Peyer's patch (tissue), 4 donors: ENCODE data around the gene RFLNA. TPM values are rescaled to one million over a fixed set of nuclear protein-coding genes. Genes with fewer than 3 reads are reported as not detected.

Source experiments
- DNase-seq, 3 donors: peaks; one replicate each; pipeline ENCODE4 v3.0.0-alpha.2; 2017 to 2019
- H3K27ac ChIP-seq, 4 donors: fragments of 200-600 bp; sonication (generic); one replicate each; pipeline ENCODE4 v1.5.1; 2016 to 2019
- H3K27me3 ChIP-seq, 2 donors: fragments of 200-600 bp; sonication (generic); one replicate each; pipeline ENCODE4 v1.5.1; 2019
- H3K36me3 ChIP-seq, 3 donors: fragments of 200-600 bp; sonication (generic); one replicate each; pipeline ENCODE4 v1.5.1; 2016 to 2019
- H3K4me1 ChIP-seq, 4 donors: fragments of 200-600 bp; sonication (generic); one replicate each; pipeline ENCODE4 v1.5.1; 2016 to 2019
- H3K4me3 ChIP-seq, 4 donors: fragments of 200-600 bp; sonication (generic); 1 replicate in 3 of 4; 2 replicates in 1 of 4; pipeline ENCODE4 v1.5.1; 2016 to 2019; ENCODE audit warnings: mild to moderate bottlenecking in 1 of 4
- H3K9me3 ChIP-seq, 4 donors: fragments of 200-600 bp; sonication (generic); one replicate each; pipeline ENCODE4 v1.5.1; 2016 to 2019; ENCODE audit warnings: mild to moderate bottlenecking in 1 of 4
- CTCF ChIP-seq, 6 experiments: fragments of 450-650 bp in 4 of 6; fragments of 200-600 bp in 2 of 6; sonication (generic) in 1 of 6; IDR thresholded peaks; one replicate each; pipeline ENCODE4 v1.5.1; 2017 to 2019; ENCODE audit warnings: antibody characterized with exemption in 6 of 6, mild to moderate bottlenecking in 3 of 6, moderate library complexity in 1 of 6
- POLR2A ChIP-seq, 2 donors: fragments of 450-650 bp; IDR thresholded peaks; one replicate each; pipeline ENCODE4 v1.5.1; 2017; ENCODE audit warnings: antibody characterized with exemption in 2 of 2, mild to moderate bottlenecking in 2 of 2, moderate library complexity in 2 of 2
- total RNA-seq, 4 donors: library from RNA; depleted of rRNA; stranded (reverse); fragments of >200 nt; gene quantifications; one replicate each; pipeline ENCODE4 v1.1.0, GENCODE V29; 2016

RFLNA gene
- total RNA-seq, 4 donors from 2014 or later = 8.3 to 25.7 (median 21.1) TPM

- no peak for DNase-seq
- H3K27ac ChIP-seq = no peak overlapping the region
- H3K36me3 ChIP-seq = peaks cover 0 to 6% (median 0%) of the 10 kb centered on the region in 3 donors
- H3K9me3 ChIP-seq = no peaks in the 10 kb centered on the region
- H3K4me1 ChIP-seq = no peaks in the 10 kb centered on the region
- H3K27me3 ChIP-seq = no peaks in the 10 kb centered on the region
- no peak for TF ChIP-seq CTCF (IDR thresholded peaks at IDR 0.05)
- no peak for TF ChIP-seq POLR2A (IDR thresholded peaks at IDR 0.05)
- no peak overlapping the region for H3K4me3 ChIP-seq
Observed at GRCh38 chr12:124309744-124310143, 14.9 kb downstream of the RFLNA start.

- DNase-seq = no peak
- TF ChIP-seq CTCF (IDR thresholded peaks at IDR 0.05) (no peak), POLR2A (IDR thresholded peaks at IDR 0.05) (no peak)
- H3K27ac ChIP-seq = no peak overlapping the region
- H3K9me3 ChIP-seq = no peaks in the 10 kb centered on the region
- H3K4me3 ChIP-seq = no peak overlapping the region
- peaks cover 0 to 7% (median 0%) of the 10 kb centered on the region in 3 donors for H3K36me3 ChIP-seq
- no peaks in the 10 kb centered on the region for H3K27me3 ChIP-seq
- H3K4me1 ChIP-seq = no peaks in the 10 kb centered on the region
Observed at GRCh38 chr12:124310178-124310577, 15.3 kb downstream of the RFLNA start.

GRCh38 chr12:124310785-124311184 lies 15.9 kb downstream of the RFLNA start:
- DNase-seq = no peak
- no peak overlapping the region for H3K4me3 ChIP-seq
- H3K36me3 ChIP-seq = peaks cover 0 to 7% (median 0%) of the 10 kb centered on the region in 3 donors
- no peak for TF ChIP-seq CTCF (IDR thresholded peaks at IDR 0.05)
- TF ChIP-seq POLR2A (IDR thresholded peaks at IDR 0.05) = no peak
- H3K27me3 ChIP-seq = no peaks in the 10 kb centered on the region
- no peaks in the 10 kb centered on the region for H3K4me1 ChIP-seq
- no peaks in the 10 kb centered on the region for H3K9me3 ChIP-seq
- H3K27ac ChIP-seq = no peak overlapping the region

- H3K4me3 ChIP-seq = no peak overlapping the region
- no peak for DNase-seq
- H3K36me3 ChIP-seq = peaks cover 0 to 7% (median 0%) of the 10 kb centered on the region in 3 donors
- no peaks in the 10 kb centered on the region for H3K27me3 ChIP-seq
- TF ChIP-seq CTCF (IDR thresholded peaks at IDR 0.05) = no peak
- no peak for TF ChIP-seq POLR2A (IDR thresholded peaks at IDR 0.05)
- H3K9me3 ChIP-seq = no peaks in the 10 kb centered on the region
- H3K4me1 ChIP-seq = no peaks in the 10 kb centered on the region
- H3K27ac ChIP-seq = no peak overlapping the region
Observed at GRCh38 chr12:124311292-124312109, 16.6 kb downstream of the RFLNA start.

- no peaks in the 10 kb centered on the region for H3K4me1 ChIP-seq
- H3K27ac ChIP-seq = no peak overlapping the region
- no peaks in the 10 kb centered on the region for H3K27me3 ChIP-seq
- peaks cover 0 to 7% (median 0%) of the 10 kb centered on the region in 3 donors for H3K36me3 ChIP-seq
- TF ChIP-seq POLR2A (IDR thresholded peaks at IDR 0.05) = no peak
- no peak for TF ChIP-seq CTCF (IDR thresholded peaks at IDR 0.05)
- no peak overlapping the region for H3K4me3 ChIP-seq
- DNase-seq = no peak
- H3K9me3 ChIP-seq = no peaks in the 10 kb centered on the region
Observed at GRCh38 chr12:124312601-124313000, 17.7 kb downstream of the RFLNA start.
